HG03045 (cell line): ENCODE results near the gene MYO1H.
"Not testable (repeated sequence)": the region's sequence is repeated elsewhere in the genome, so short reads cannot be mapped to it uniquely, and the experiment has no call there.

Source experiments
- ATAC-seq: cut with Tn5 transposase; IDR thresholded peaks from one replicate; pipeline ENCODE4 v1.9.1; 2021; ENCODE audit warnings: mild to moderate bottlenecking, moderate library complexity; ENCODE audit not compliant: unreplicated experiment

MYO1H gene

GRCh38 chr12:109347589-109347988 is at the start of gene MYO1H:
Gene MYO1H, plus strand, starts transcription at chr12:109347900. Its CDS starts 61 bp downstream, at chr12:109347961.
- ATAC-seq: no peak

GRCh38 chr12:109299849-109300248 is 47.9 kb upstream of the MYO1H start:
- no peak for ATAC-seq

GRCh38 chr12:109301643-109302168 is 46.0 kb upstream of the MYO1H start:
- no peak for ATAC-seq

GRCh38 chr12:109302358-109302757 is 45.3 kb upstream of the MYO1H start:
- no peak for ATAC-seq

GRCh38 chr12:109302770-109303169 is 44.9 kb upstream of the MYO1H start:
- ATAC-seq: no peak

- no peak for ATAC-seq
Measured at GRCh38 chr12:109304485-109304884, 43.2 kb upstream of the MYO1H start.

GRCh38 chr12:109305547-109305946 is 42.2 kb upstream of the MYO1H start:
- no peak for ATAC-seq

GRCh38 chr12:109307051-109307450 is 40.6 kb upstream of the MYO1H start:
- ATAC-seq: no peak

- ATAC-seq: no peak
Measured at GRCh38 chr12:109308534-109309380, 38.9 kb upstream of the MYO1H start, which contains the start of gene FOXN4. Gene FOXN4, minus strand, starts transcription at chr12:109309284. Its CDS starts 963 bp downstream, at chr12:109308321.

- ATAC-seq: no peak
Measured at GRCh38 chr12:109309381-109310246, 38.1 kb upstream of the MYO1H start.

GRCh38 chr12:109310247-109311125 is 37.2 kb upstream of the MYO1H start:
- ATAC-seq: no peak

GRCh38 chr12:109321294-109321693 is 26.4 kb upstream of the MYO1H start:
- ATAC-seq: not testable (repeated sequence)

GRCh38 chr12:109329003-109329402 is 18.7 kb upstream of the MYO1H start:
- no peak for ATAC-seq

- ATAC-seq: no peak
Measured at GRCh38 chr12:109329686-109330085, 18.0 kb upstream of the MYO1H start.

GRCh38 chr12:109330282-109331230 is 17.1 kb upstream of the MYO1H start:
- no peak for ATAC-seq

- ATAC-seq: no peak
Measured at GRCh38 chr12:109331301-109331952, 16.3 kb upstream of the MYO1H start.

- ATAC-seq: no peak
Measured at GRCh38 chr12:109334887-109335286, 12.8 kb upstream of the MYO1H start.

- ATAC-seq: no peak
Measured at GRCh38 chr12:109336593-109336992, 11.1 kb upstream of the MYO1H start.

- no peak for ATAC-seq
Measured at GRCh38 chr12:109343677-109344076, 4.0 kb upstream of the MYO1H start.
